DMS114 treated with DMSO at 0.1 percent for 48 hours (cell line): Measurements from ENCODE around the gene TCEAL5.
"Not testable (repeated sequence)": the region's sequence is repeated elsewhere in the genome, so short reads cannot be mapped to it uniquely, and the experiment has no call there.

Source experiments
- DNase-seq: peaks from one replicate; lab custom pipeline; 2025; ENCODE audit not compliant: unreplicated experiment; lab: John Stamatoyannopoulos, UW

TCEAL5 gene

GRCh38 chrX:103276581-103277002 is at the start of gene TCEAL5:
Gene TCEAL5, minus strand, starts transcription at chrX:103276750. Its CDS starts 2,187 bp downstream, at chrX:103274563.
- DNase-seq: no peak

- DNase-seq: no peak
These were observed 34.8 kb upstream of the TCEAL5 start for GRCh38 chrX:103311399-103311780.

GRCh38 chrX:103310555-103311398 is 34.2 kb upstream of the TCEAL5 start, which contains the start of gene BEX2:
Gene BEX2, minus strand, starts transcription at chrX:103310990. Its CDS starts 1,014 bp downstream, at chrX:103309976.
- DNase-seq: peak; percentile 86

GRCh38 chrX:103309860-103310554 is 33.5 kb upstream of the TCEAL5 start:
- DNase-seq: no peak

GRCh38 chrX:103305666-103306065 is 29.1 kb upstream of the TCEAL5 start:
- not testable (repeated sequence) for DNase-seq

GRCh38 chrX:103304705-103305104 is 28.2 kb upstream of the TCEAL5 start:
- DNase-seq: no peak

GRCh38 chrX:103293118-103293517 is 16.6 kb upstream of the TCEAL5 start:
- no peak for DNase-seq

GRCh38 chrX:103279624-103280023 is 3.1 kb upstream of the TCEAL5 start:
- no peak for DNase-seq

- DNase-seq: no peak
These were observed 493 bp downstream of the TCEAL5 start for GRCh38 chrX:103275947-103276567.

- DNase-seq: no peak
These were observed 2.3 kb downstream of the TCEAL5 start for GRCh38 chrX:103274284-103274683.

GRCh38 chrX:103258275-103258674 is 18.3 kb downstream of the TCEAL5 start:
- no peak for DNase-seq

- no peak for DNase-seq
These were observed 19.9 kb downstream of the TCEAL5 start for GRCh38 chrX:103256651-103257050.

GRCh38 chrX:103254921-103255493 is 21.5 kb downstream of the TCEAL5 start, which contains the start of gene TCEAL8:
Gene TCEAL8, minus strand, starts transcription at chrX:103255155. Its CDS starts 1,176 bp downstream, at chrX:103253979.
- peak; percentile 90 for DNase-seq

- peak; percentile 84 for DNase-seq
These were observed 22.3 kb downstream of the TCEAL5 start for GRCh38 chrX:103254171-103254824.

- DNase-seq: peak; percentile 34
These were observed 22.9 kb downstream of the TCEAL5 start for GRCh38 chrX:103253608-103254007.

- no peak for DNase-seq
These were observed 25.6 kb downstream of the TCEAL5 start for GRCh38 chrX:103250977-103251376.

GRCh38 chrX:103249805-103250204 is 26.7 kb downstream of the TCEAL5 start:
- DNase-seq: no peak

- DNase-seq: peak; percentile 65
These were observed 28.0 kb downstream of the TCEAL5 start for GRCh38 chrX:103248553-103248952.

GRCh38 chrX:103240155-103240554 is 36.4 kb downstream of the TCEAL5 start:
- DNase-seq: no peak

- DNase-seq: no peak
These were observed 40.3 kb downstream of the TCEAL5 start for GRCh38 chrX:103236296-103236695.

- not testable (repeated sequence) for DNase-seq
These were observed 40.9 kb downstream of the TCEAL5 start for GRCh38 chrX:103235608-103236007.
